Cardiac fibroblast (primary cell): ENCODE measurements around the gene SLC66A3.

Experiments used
- DNase-seq, 2 donors: peaks; one replicate each; pipeline versions ENCODE4 v3.0.0 to v3.0.0-alpha.2; 2010; ENCODE audit warnings: low read depth in 2 of 2
- H3K4me3 ChIP-seq, 2 donors: replicated peaks in 1 of 2; 1 replicate in 1 of 2; 2 replicates in 1 of 2; pipeline ENCODE4 v1.5.1; 2011; ENCODE audit warnings: low read depth in 2 of 2, low read length in 2 of 2, mild to moderate bottlenecking in 2 of 2, moderate library complexity in 1 of 2
- CTCF ChIP-seq: IDR thresholded peaks from one replicate; pipeline ENCODE4 v1.5.1; 2011; ENCODE audit warnings: low read depth, mild to moderate bottlenecking, low read length, inconsistent platforms

SLC66A3 gene

GRCh38 chr2:11121823-11122155 lies 33.5 kb upstream of the SLC66A3 start:
- DNase-seq = no peak
- TF ChIP-seq CTCF = no peak
- H3K4me3 ChIP-seq = no peak overlapping the region

- no peak overlapping the region for H3K4me3 ChIP-seq
- no peak for TF ChIP-seq CTCF
These were observed 32.9 kb upstream of the SLC66A3 start for GRCh38 chr2:11122380-11122779.

DNA sequence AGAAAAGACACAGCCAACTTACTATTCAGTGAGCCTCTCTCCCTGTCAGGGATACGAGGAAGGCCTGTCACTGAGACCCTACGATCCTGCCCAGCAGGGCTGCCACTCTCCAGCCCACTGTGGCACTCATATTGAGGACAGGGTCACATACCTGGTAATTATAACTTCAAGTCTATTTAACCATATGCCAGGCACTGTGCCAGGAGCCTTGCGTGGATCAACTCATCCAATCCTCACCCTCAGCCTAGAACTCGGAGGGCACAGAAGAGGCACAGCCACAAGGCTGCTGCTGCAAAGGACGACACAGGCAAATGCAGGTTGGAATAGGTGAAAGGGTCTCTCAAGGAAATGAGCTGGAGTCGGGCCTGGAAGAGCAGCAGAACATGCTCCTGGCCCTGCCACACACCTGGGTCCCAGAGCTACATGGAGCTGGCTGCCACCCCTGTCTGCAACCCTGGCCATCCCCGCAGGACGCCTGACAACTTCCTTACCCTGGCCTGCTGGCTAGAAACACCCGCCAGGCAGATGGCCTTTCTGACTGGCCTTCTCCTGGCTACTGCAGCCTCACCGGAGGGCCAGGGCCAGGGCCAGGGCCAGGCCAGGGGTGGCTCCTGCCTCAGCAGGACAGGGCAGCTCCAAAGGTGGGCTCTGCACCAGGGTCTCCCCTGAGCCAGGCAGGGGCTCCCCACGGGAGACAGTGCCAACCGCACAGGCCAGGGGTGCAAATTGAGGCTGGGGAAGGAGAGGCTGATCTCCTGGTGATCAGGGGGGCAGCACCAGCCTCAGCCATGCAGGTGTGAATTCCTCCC lies 32.1 kb upstream of the SLC66A3 start:
- TF ChIP-seq CTCF = no peak
- H3K4me3 ChIP-seq = no peak overlapping the region
- DNase-seq = no peak

More at GRCh38 chr2:11122380-11122779, 32.9 kb upstream of the SLC66A3 start:
- DNase-seq = no peak

- peak; percentile 52 to 61 for DNase-seq
These were observed 31.2 kb upstream of the SLC66A3 start for GRCh38 chr2:11123856-11124759.

DNA sequence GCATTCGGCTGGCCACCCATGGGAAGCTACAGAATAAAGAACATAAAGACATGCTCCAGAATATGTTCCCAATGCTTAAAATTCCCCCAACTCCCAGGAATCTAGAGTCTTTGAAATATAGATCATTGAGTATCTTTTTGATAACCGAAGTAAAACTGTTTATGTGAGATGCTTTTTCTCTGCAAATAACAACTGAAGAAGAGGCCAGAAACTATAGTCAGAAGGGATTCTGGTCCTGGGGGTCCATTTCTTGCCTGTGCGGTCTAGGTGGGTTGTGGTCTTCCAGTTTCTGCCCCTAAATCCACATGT lies 30.6 kb upstream of the SLC66A3 start:
- no peak for DNase-seq
- H3K4me3 ChIP-seq = no peak overlapping the region
- TF ChIP-seq CTCF = no peak

More at GRCh38 chr2:11123856-11124759, 31.2 kb upstream of the SLC66A3 start:
- H3K4me3 ChIP-seq = no peak overlapping the region
- peak; percentile 96 for TF ChIP-seq CTCF

DNA sequence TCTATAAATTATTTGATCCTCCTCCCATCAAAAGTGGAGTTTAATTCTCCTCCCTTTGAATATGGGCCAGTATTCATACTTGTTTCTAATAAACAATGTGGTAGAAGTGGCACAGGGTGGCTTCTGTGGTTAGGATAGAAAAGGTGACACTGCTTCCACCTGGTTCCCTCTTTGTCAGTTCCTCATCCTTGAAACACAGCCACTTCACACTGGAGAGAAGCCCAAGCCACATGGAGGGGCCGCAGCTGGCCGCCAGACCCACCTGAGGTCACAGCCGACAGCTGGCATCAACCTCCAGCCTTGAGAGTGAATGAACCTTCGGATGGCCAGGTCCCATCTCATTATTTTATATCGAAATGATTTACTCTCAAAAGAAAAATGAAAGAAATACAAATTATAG lies 27.5 kb upstream of the SLC66A3 start:
- no peak for DNase-seq
- no peak for TF ChIP-seq CTCF
- H3K4me3 ChIP-seq = no peak overlapping the region
